Activated naive CD4-positive, alpha-beta T cell treated with anti-CD3 and anti-CD28 coated beads, Interleukin-2, amount 10 ng/mL, durations not matched to agents 5 hours and 36 hours (primary cell): ENCODE measurements around the gene MBOAT1. TPM values are rescaled to one million over a fixed set of nuclear protein-coding genes. Genes with fewer than 3 reads are reported as not detected.

Experiments
- total RNA-seq, 2 experiments: library from RNA; stranded (reverse); gene quantifications; one replicate each; pipeline ENCODE4 v1.2.3, GENCODE V29; 2021

The MBOAT1 gene, protein sequence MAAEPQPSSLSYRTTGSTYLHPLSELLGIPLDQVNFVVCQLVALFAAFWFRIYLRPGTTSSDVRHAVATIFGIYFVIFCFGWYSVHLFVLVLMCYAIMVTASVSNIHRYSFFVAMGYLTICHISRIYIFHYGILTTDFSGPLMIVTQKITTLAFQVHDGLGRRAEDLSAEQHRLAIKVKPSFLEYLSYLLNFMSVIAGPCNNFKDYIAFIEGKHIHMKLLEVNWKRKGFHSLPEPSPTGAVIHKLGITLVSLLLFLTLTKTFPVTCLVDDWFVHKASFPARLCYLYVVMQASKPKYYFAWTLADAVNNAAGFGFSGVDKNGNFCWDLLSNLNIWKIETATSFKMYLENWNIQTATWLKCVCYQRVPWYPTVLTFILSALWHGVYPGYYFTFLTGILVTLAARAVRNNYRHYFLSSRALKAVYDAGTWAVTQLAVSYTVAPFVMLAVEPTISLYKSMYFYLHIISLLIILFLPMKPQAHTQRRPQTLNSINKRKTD
- 10 to 100 TPM; 17.6 to 18.6 TPM for total RNA-seq

GRCh38 chr6:20212392-20213111 is at the start of gene MBOAT1:
Gene MBOAT1 (minus strand): TSS chr6:20212469. CDS start chr6:20212234, 235 bp downstream.

Other genes starting within 250 kb of the MBOAT1 start
- 10 to 100 TPM; 24.3 to 24.6 TPM for gene E2F3, start 189.4 kb upstream of the MBOAT1 start, total RNA-seq